Tibial nerve (tissue), 4 donors: ENCODE measurements around the gene ADGRD1. TPM values are rescaled to one million over a fixed set of nuclear protein-coding genes. Genes with fewer than 3 reads are reported as not detected.
"Not testable (repeated sequence)": the region's sequence is repeated elsewhere in the genome, so short reads cannot be mapped to it uniquely, and the experiment has no call there.

Source experiments
- DNase-seq, 2 donors: peaks; one replicate each; pipeline ENCODE4 v3.0.0-alpha.2; 2019; ENCODE audit warnings: low spot score in 2 of 2
- H3K27ac ChIP-seq, 4 donors: fragments of 200-600 bp; sonication (generic) in 3 of 4; one replicate each; pipeline ENCODE4 v1.5.1; 2017 to 2019; ENCODE audit warnings: mild to moderate bottlenecking in 1 of 4
- H3K27me3 ChIP-seq, 2 donors: fragments of 200-600 bp; sonication (generic) in 1 of 2; one replicate each; pipeline versions ENCODE4 v1.5.1 to v1.6.0; 2017 to 2019
- H3K36me3 ChIP-seq, 3 donors: fragments of 200-600 bp; sonication (generic); one replicate each; pipeline ENCODE4 v1.5.1; 2018 to 2019
- H3K4me1 ChIP-seq, 4 donors: fragments of 200-600 bp; sonication (generic) in 3 of 4; one replicate each; pipeline ENCODE4 v1.5.1; 2017 to 2019
- H3K4me3 ChIP-seq, 4 donors: fragments of 200-600 bp; sonication (generic) in 3 of 4; one replicate each; pipeline ENCODE4 v1.5.1; 2017 to 2019; ENCODE audit warnings: mild to moderate bottlenecking in 1 of 4, moderate library complexity in 1 of 4
- H3K9me3 ChIP-seq, 4 donors: fragments of 200-600 bp; sonication (generic) in 3 of 4; one replicate each; pipeline ENCODE4 v1.5.1; 2017 to 2019
- EP300 ChIP-seq, 2 donors: sonication (generic); formaldehyde crosslinking; IDR thresholded peaks; one replicate each; pipeline ENCODE4 v1.6.1; 2017; ENCODE audit warnings: antibody characterized with exemption in 2 of 2, mild to moderate bottlenecking in 1 of 2
- POLR2A ChIP-seq, 2 donors: fragments of 450-650 bp; IDR thresholded peaks; one replicate each; pipeline ENCODE4 v1.6.1; 2017; ENCODE audit warnings: antibody characterized with exemption in 2 of 2, mild to moderate bottlenecking in 2 of 2, moderate library complexity in 2 of 2
- WGBS, 2 donors: methylation state at CpG; one replicate each; pipeline ENCODE4 v1.1.5; 2018; 5-methylcytosine and 5-hydroxymethylcytosine counted together
- total RNA-seq, 4 donors: library from RNA; depleted of rRNA; stranded (reverse); fragments of >200 nt; gene quantifications; one replicate each; pipeline ENCODE4 v1.1.0, GENCODE V29; 2016
- TF ChIP-seq, protein P1 (sequence below), 5 experiments: fragments of 200-600 bp in 3 of 5; fragments of 450-650 bp in 2 of 5; sonication (generic) in 3 of 5; IDR thresholded peaks; one replicate each; pipeline ENCODE4 v1.5.1; 2016 to 2019; ENCODE audit warnings: antibody characterized with exemption in 5 of 5, mild to moderate bottlenecking in 3 of 5, moderate library complexity in 2 of 5

Gene ADGRD1
- total RNA-seq: 100 to 1,000 TPM in 3 of 4 donors, 10 to 100 TPM in 1; 99.0 to 179 (median 125) TPM

DNA sequence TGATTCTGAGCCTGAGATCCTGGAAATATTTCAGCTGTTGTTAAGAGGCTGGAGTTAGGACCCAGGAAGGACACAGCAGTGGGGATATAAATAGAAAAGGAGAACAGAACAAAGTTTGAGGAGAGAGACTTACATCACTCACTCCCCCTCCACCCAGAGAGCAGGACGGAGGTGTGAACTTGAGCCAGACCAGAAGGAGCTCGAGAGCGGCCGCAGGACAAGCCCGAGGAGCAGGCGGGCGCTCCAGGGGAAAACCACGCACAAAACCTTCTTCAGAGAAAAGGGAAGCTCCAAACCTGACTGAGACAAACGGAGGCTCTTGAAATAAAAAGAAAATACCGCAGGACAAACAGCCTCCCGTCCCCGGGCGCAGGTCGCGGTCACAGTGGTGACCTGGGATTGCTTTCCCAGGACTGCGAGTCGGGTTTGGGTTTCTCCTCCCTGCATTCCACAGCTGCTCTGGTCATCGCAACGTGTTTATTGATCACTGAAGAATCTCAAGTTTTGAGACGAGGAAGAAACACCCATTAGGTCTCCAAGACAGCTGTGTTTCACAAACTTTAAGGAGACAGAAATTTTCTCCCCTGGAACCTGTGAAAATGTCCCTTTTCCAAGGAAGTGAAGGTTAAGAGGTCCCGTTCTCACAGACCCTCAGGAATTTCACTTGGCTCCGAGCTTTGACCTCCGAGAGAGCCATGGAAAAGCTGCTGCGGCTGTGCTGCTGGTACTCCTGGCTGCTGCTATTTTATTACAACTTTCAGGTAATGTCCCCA, at the start of gene ADGRD1:
Gene ADGRD1 (plus strand): TSS at position 137 of the 773 bp plus-strand sequence. CDS start 559 bp downstream, at position 696.
- H3K4me3 ChIP-seq: peak within 1 kb of the TSS; percentile 27 to 65 (median 45)
- peak in 1 of 2 donors; percentile 96 for TF ChIP-seq EP300 (IDR thresholded peaks at IDR 0.05)
- peak; percentile 71 to 88 for TF ChIP-seq POLR2A (IDR thresholded peaks at IDR 0.05)
- TF ChIP-seq, protein P1, sequence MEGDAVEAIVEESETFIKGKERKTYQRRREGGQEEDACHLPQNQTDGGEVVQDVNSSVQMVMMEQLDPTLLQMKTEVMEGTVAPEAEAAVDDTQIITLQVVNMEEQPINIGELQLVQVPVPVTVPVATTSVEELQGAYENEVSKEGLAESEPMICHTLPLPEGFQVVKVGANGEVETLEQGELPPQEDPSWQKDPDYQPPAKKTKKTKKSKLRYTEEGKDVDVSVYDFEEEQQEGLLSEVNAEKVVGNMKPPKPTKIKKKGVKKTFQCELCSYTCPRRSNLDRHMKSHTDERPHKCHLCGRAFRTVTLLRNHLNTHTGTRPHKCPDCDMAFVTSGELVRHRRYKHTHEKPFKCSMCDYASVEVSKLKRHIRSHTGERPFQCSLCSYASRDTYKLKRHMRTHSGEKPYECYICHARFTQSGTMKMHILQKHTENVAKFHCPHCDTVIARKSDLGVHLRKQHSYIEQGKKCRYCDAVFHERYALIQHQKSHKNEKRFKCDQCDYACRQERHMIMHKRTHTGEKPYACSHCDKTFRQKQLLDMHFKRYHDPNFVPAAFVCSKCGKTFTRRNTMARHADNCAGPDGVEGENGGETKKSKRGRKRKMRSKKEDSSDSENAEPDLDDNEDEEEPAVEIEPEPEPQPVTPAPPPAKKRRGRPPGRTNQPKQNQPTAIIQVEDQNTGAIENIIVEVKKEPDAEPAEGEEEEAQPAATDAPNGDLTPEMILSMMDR (IDR thresholded peaks at IDR 0.05): no peak
- H3K27ac ChIP-seq: peak within 1 kb of the TSS; percentile 57 to 91 (median 73)
- no peaks in the 10 kb centered on the region for H3K9me3 ChIP-seq
- H3K36me3 ChIP-seq: no peaks in the 10 kb centered on the region
- DNase-seq: peak; percentile 80 to 87
- H3K4me1 ChIP-seq: peaks cover 0 to 34% (median 0%) of the 10 kb centered on the region in 4 donors
- WGBS, 2 donors: 3 to 7% methylated on average over 24 of the region's 24 CpGs
- H3K27me3 ChIP-seq: peaks cover 0 to 7% of the 10 kb centered on the region in 2 donors

DNA sequence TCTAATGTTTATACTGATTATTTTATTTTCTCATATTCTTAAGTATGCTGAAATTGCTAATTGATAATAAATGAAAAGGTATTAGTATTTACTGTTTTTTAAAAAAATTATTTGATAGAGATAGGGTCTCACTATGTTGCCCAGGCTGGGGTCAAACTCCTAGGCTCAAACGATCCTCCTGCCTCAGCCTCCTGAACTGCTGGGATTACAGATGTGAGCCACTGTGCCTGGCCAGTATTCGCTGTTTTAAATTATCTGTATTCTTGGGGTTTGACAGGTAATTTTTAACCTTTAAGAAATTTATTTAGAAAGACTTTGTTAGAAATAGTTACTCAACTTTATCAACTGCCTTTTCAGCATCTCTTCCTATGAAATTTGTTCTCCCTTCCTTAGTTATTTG, 49.6 kb upstream of the ADGRD1 start:
- H3K4me3 ChIP-seq: no peak overlapping the region
- no peaks in the 10 kb centered on the region for H3K27me3 ChIP-seq
- no peak for TF ChIP-seq POLR2A (IDR thresholded peaks at IDR 0.05)
- TF ChIP-seq, protein P1 (IDR thresholded peaks at IDR 0.05): no peak
- no peak for TF ChIP-seq EP300 (IDR thresholded peaks at IDR 0.05)
- H3K27ac ChIP-seq: no peak overlapping the region
- no peaks in the 10 kb centered on the region for H3K9me3 ChIP-seq
- no peaks in the 10 kb centered on the region for H3K4me1 ChIP-seq
- DNase-seq: no peak
- H3K36me3 ChIP-seq: no peaks in the 10 kb centered on the region
- WGBS, 2 donors: 86 to 90% methylated on average over 2 of the region's 2 CpGs

DNA sequence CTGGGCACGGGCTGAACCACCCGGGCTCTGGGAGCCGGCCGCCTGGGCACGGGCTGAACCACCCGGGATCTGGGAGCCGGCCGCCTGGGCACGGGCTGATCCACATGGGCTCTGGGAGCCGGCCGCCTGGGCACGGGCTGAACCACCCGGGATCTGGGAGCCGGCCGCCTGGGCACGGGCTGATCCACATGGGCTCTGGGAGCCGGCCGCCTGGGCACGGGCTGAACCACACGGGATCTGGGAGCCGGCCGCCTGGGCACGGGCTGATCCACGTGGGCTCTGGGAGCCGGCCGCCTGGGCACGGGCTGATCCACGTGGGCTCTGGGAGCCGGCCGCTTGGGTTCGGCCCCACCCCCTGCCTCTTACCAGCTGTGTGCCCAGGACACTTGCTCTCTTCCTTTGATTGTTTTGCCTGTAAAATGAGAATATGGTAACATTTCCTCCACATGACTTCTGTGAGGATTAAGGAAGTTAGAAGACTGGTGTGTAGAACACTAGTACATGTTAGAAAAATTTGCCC, 48.7 kb upstream of the ADGRD1 start:
- not testable (repeated sequence) for H3K27me3 ChIP-seq, DNase-seq, H3K9me3 ChIP-seq, H3K36me3 ChIP-seq, H3K4me1 ChIP-seq, H3K4me3 ChIP-seq
- WGBS, 2 donors: 86 to 89% methylated on average over 16 to 18 of the region's 31 CpGs
- peak overlapping the region in 1 of 4 donors; percentile 64 for H3K27ac ChIP-seq

DNA sequence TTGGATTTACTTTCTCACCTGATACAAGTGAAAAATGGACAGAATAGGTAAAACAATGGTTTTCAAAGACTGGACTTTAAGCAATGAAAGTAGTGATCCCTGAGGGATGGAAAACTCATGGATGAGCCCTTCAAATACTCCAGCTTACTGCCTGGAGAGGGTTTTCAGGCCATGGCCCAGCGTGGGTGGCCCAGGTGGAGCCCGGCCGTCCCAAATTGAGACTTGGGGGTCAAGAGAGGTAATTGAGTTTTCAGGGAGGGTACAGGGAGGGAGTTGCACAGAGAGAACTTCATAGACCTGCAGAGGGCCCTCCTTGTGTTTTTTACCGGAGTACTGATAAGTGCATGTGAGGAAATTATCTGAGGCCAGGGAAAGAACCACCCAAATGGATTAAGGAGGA, 44.6 kb upstream of the ADGRD1 start:
- Histone ChIP-seq H3K4me1 (no peaks in the 10 kb centered on the region), H3K4me3 (no peak overlapping the region), H3K27ac (no peak overlapping the region), H3K9me3 (peaks cover 0 to 18% (median 4%) of the 10 kb centered on the region in 4 donors), H3K27me3 (no peaks in the 10 kb centered on the region), H3K36me3 (no peaks in the 10 kb centered on the region)
- TF ChIP-seq POLR2A (IDR thresholded peaks at IDR 0.05): no peak
- TF ChIP-seq EP300 (IDR thresholded peaks at IDR 0.05): no peak
- TF ChIP-seq, protein P1 (IDR thresholded peaks at IDR 0.05): no peak
- DNase-seq: no peak
- 86 to 87% methylated on average over 4 of the region's 4 CpGs for WGBS, 2 donors

DNA sequence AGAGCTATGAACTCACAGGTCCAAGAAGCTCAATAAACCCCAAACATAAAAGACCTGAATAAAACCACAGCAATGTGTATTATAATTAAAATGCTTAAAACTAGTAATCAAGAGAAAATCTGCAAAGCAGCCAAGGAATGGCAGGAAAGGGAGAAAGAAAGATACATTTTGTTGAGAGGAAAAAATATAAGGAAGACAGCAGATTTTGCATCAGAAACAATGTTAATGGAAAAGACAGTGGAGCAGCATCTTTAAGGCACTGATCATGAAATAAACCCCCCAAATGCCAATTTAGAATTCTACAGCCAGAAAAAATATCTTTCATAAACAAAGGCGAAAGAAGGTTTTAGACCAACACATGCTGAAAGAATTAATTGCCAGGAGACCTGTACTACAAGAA, 42.5 kb upstream of the ADGRD1 start:
- peaks cover 0 to 18% (median 4%) of the 10 kb centered on the region in 4 donors for H3K9me3 ChIP-seq
- no peak overlapping the region for H3K27ac ChIP-seq
- H3K4me3 ChIP-seq: no peak overlapping the region
- TF ChIP-seq EP300 (IDR thresholded peaks at IDR 0.05) (no peak), POLR2A (IDR thresholded peaks at IDR 0.05) (no peak)
- TF ChIP-seq, protein P1 (IDR thresholded peaks at IDR 0.05): no peak
- 52 to 100% methylated on average over 1 of the region's 1 CpG for WGBS, 2 donors
- H3K27me3 ChIP-seq: peaks cover 0 to 3% of the 10 kb centered on the region in 2 donors
- DNase-seq: no peak
- H3K4me1 ChIP-seq: peaks cover 0 to 4% (median 2%) of the 10 kb centered on the region in 4 donors
- no peaks in the 10 kb centered on the region for H3K36me3 ChIP-seq
